HUES64 (cell line): ENCODE measurements around the gene ALCAM.
"Not testable (repeated sequence)": the region's sequence is repeated elsewhere in the genome, so short reads cannot be mapped to it uniquely, and the experiment has no call there.

Source experiments
- H3K27ac ChIP-seq: 2 replicates; pipeline ENCODE4 v1.7.0; 2013; ENCODE audit warnings: low read depth, low read length, inconsistent platforms
- H3K27me3 ChIP-seq: 2 replicates; pipeline ENCODE4 v1.6.1; 2013; ENCODE audit warnings: mild to moderate bottlenecking, low read length; ENCODE audit not compliant: insufficient read depth
- H3K36me3 ChIP-seq: 2 replicates; pipeline ENCODE4 v1.6.1; 2013; ENCODE audit warnings: mild to moderate bottlenecking, low read length; ENCODE audit not compliant: insufficient read depth
- H3K4me1 ChIP-seq: 2 replicates; pipeline ENCODE4 v1.6.1; 2013; ENCODE audit warnings: mild to moderate bottlenecking, low read length, moderate library complexity; ENCODE audit not compliant: insufficient read depth
- H3K4me3 ChIP-seq: 2 replicates; pipeline ENCODE4 v1.5.1; 2013; ENCODE audit warnings: mild to moderate bottlenecking, low read length, moderate library complexity
- H3K9ac ChIP-seq: 2 replicates; pipeline ENCODE4 v1.6.1; 2013; ENCODE audit warnings: mild to moderate bottlenecking, low read depth, low read length
- H3K9me3 ChIP-seq: 2 replicates; pipeline ENCODE4 v1.6.1; 2013; ENCODE audit warnings: low read depth, low read length; ENCODE audit not compliant: insufficient read depth
- WGBS: fragments of 150-250, 120-280 bp; methylation state at CpG from one replicate; pipeline ENCODE4 v1.1.7; 2013; ENCODE audit warnings: missing lambda C conversion rate; 5-methylcytosine and 5-hydroxymethylcytosine counted together

The ALCAM gene

DNA sequence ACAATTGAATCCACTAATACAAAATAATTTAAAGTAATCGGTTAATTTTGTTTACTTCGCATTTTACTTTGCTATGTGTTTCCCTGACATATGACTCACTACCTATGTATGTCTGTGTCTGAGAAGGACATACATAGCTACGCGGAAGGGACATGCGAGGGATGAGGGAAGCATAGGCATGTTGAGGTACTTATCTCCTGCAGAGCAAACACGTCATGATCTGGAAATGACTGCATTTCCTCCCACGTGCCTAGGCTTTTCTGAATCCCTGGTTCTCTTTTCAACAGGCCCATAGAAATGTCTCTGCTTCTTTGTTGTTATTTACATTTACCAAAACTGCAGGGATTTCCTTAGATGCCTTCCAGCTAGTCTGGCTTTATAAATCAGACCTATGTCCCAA, 27.5 kb downstream of the ALCAM start:
- H3K27me3 ChIP-seq = no peaks in the 10 kb centered on the region
- H3K27ac ChIP-seq = peak overlapping the region; percentile 14
- H3K4me1 ChIP-seq = peaks cover 20% of the 10 kb centered on the region
- H3K4me3 ChIP-seq = no peak overlapping the region
- H3K9ac ChIP-seq = no peak overlapping the region
- 0 out of 2 replicates have a peak, but pooled peaks cover 2% of the 10 kb centered on the region for H3K36me3 ChIP-seq
- WGBS = 78% methylated on average over 7 of the region's 7 CpGs
- peaks cover 12% of the 10 kb centered on the region; the same call in 1 of the 2 replicates for H3K9me3 ChIP-seq

- H3K36me3 ChIP-seq = peaks cover 4% of the 10 kb centered on the region; the same call in 1 of the 2 replicates
- H3K4me1 ChIP-seq = peaks cover 26% of the 10 kb centered on the region
- H3K27me3 ChIP-seq = no peaks in the 10 kb centered on the region
- no peak overlapping the region for H3K9ac ChIP-seq
- H3K9me3 ChIP-seq = no peaks in the 10 kb centered on the region; the same call in 1 of the 2 replicates
- 84% methylated on average over 1 of the region's 1 CpG for WGBS
- no peak overlapping the region for H3K27ac ChIP-seq
- no peak overlapping the region for H3K4me3 ChIP-seq
These were observed 31.3 kb downstream of the ALCAM start for GRCh38 chr3:105397974-105398373.

DNA sequence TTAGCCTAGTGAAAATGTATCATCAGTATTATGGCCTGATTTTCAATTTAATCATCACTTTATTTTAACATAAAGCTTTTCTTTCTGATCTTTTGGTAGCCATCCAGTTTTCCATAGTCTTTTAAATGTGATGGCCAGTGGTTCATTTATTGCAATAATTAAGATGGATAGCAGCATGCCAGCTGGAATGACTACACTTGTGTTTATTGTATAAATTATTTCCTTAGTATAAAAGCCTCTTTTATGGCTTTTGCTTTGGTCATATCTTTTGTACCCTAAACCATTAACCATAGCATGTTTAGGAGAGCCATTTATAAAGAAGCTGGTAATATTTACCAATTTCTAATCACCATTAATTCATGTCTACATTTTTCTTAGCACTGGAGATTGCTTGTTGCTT, 31.7 kb downstream of the ALCAM start:
- Histone ChIP-seq H3K4me1 (peaks cover 24% of the 10 kb centered on the region), H3K4me3 (no peak overlapping the region), H3K27ac (peak overlapping the region; percentile 15; the same call in 1 of the 2 replicates), H3K36me3 (peaks cover 9% of the 10 kb centered on the region; the same call in 1 of the 2 replicates), H3K9me3 (peaks cover 4% of the 10 kb centered on the region; the same call in 1 of the 2 replicates), H3K9ac (no peak overlapping the region), H3K27me3 (no peaks in the 10 kb centered on the region)

- Histone ChIP-seq H3K9me3 (peaks cover 6% of the 10 kb centered on the region; the same call in 1 of the 2 replicates), H3K36me3 (peaks cover 13% of the 10 kb centered on the region; the same call in 1 of the 2 replicates), H3K27me3 (no peaks in the 10 kb centered on the region), H3K27ac (peak overlapping the region; percentile 15; the same call in 1 of the 2 replicates), H3K9ac (no peak overlapping the region), H3K4me3 (no peak overlapping the region), H3K4me1 (peaks cover 18% of the 10 kb centered on the region)
- WGBS = 93% methylated on average over 1 of the region's 1 CpG
These were observed 32.4 kb downstream of the ALCAM start for GRCh38 chr3:105399062-105399461.

- Histone ChIP-seq H3K9ac (no peak overlapping the region), H3K27me3 (no peaks in the 10 kb centered on the region), H3K4me1 (peaks cover 12% of the 10 kb centered on the region), H3K36me3 (peaks cover 13% of the 10 kb centered on the region; the same call in 1 of the 2 replicates), H3K4me3 (no peak overlapping the region), H3K27ac (no peak overlapping the region), H3K9me3 (peaks cover 6% of the 10 kb centered on the region; the same call in 1 of the 2 replicates)
- 93% methylated on average over 1 of the region's 1 CpG for WGBS
These were observed 32.9 kb downstream of the ALCAM start for GRCh38 chr3:105399611-105400010.

GRCh38 chr3:105401254-105401653, 34.5 kb downstream of the ALCAM start:
- H3K27ac ChIP-seq = no peak overlapping the region

GRCh38 chr3:105401691-105402149, 35.0 kb downstream of the ALCAM start:
- no peaks in the 10 kb centered on the region for H3K27me3 ChIP-seq
- 93% methylated on average over 1 of the region's 2 CpGs for WGBS
- H3K9ac ChIP-seq = no peak overlapping the region; the same call in 1 of the 2 replicates
- H3K4me3 ChIP-seq = no peak overlapping the region
- peak overlapping the region; percentile 44; the same call in 1 of the 2 replicates for H3K27ac ChIP-seq
- H3K4me1 ChIP-seq = peaks cover 12% of the 10 kb centered on the region; the same call in 1 of the 2 replicates
- H3K9me3 ChIP-seq = peaks cover 6% of the 10 kb centered on the region; the same call in 1 of the 2 replicates
- H3K36me3 ChIP-seq = peaks cover 13% of the 10 kb centered on the region; the same call in 1 of the 2 replicates

More at GRCh38 chr3:105401254-105401653, 34.5 kb downstream of the ALCAM start:
- Histone ChIP-seq H3K9me3 (peaks cover 6% of the 10 kb centered on the region; the same call in 1 of the 2 replicates), H3K36me3 (peaks cover 13% of the 10 kb centered on the region; the same call in 1 of the 2 replicates), H3K4me3 (no peak overlapping the region), H3K4me1 (peaks cover 12% of the 10 kb centered on the region; the same call in 1 of the 2 replicates), H3K9ac (no peak overlapping the region), H3K27me3 (no peaks in the 10 kb centered on the region)
- 99% methylated on average over 4 of the region's 4 CpGs for WGBS

DNA sequence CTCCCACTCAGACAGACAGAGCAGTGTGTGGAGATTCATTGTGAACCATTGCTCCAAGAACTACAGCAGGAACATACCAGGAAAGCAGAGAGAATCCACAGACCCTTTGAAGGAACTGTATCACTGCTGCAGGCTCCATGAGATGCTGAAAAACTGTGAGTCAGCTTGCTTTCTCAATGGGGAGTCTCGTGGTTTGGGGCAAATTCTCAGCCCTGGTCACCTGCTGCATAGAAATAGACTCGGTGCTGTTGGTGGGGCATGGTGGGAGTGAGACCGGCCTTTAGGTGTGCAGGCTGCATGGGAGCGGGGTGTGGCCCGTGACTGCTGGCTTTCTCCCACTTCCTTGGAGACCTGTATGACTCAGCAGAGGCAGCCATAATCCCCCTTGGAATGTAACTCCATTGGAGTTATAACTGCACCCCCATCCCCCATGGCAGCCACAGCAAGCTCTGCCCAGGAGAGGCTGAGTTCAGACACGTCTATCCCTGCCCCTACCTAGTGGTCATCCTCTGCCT, 35.6 kb downstream of the ALCAM start:
- WGBS = 88% methylated on average over 6 of the region's 6 CpGs
- Histone ChIP-seq H3K27me3 (no peaks in the 10 kb centered on the region), H3K27ac (peak overlapping the region; percentile 44), H3K9ac (no peak overlapping the region; the same call in 1 of the 2 replicates), H3K36me3 (peaks cover 13% of the 10 kb centered on the region; the same call in 1 of the 2 replicates), H3K9me3 (peaks cover 6% of the 10 kb centered on the region; the same call in 1 of the 2 replicates), H3K4me3 (no peak overlapping the region), H3K4me1 (peaks cover 12% of the 10 kb centered on the region; the same call in 1 of the 2 replicates)

DNA sequence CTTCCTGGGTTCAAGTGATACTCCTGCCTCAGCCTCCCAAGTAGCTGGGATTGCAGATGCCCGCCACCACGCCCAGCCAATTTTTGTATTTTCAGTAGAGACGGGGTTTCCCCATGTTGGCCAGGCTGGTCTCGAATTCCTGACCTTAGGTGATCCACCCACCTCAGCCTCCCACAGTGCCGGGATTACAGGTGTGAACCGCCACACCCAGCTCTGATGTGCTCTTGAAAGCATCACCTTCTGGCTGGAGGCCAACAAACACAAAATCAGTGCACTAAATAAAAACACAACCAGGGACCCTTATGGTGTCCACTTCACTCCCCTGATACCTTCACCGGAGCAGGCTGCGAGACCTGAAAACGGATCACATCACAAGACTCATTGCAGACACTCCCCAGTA, 36.3 kb downstream of the ALCAM start:
- not testable (repeated sequence) for H3K9ac ChIP-seq, H3K27me3 ChIP-seq, H3K4me3 ChIP-seq, H3K27ac ChIP-seq, H3K9me3 ChIP-seq
- Histone ChIP-seq H3K4me1 (peaks cover 12% of the 10 kb centered on the region; the same call in 1 of the 2 replicates), H3K36me3 (peaks cover 13% of the 10 kb centered on the region; the same call in 1 of the 2 replicates)
- WGBS = 98% methylated on average over 9 of the region's 9 CpGs

DNA sequence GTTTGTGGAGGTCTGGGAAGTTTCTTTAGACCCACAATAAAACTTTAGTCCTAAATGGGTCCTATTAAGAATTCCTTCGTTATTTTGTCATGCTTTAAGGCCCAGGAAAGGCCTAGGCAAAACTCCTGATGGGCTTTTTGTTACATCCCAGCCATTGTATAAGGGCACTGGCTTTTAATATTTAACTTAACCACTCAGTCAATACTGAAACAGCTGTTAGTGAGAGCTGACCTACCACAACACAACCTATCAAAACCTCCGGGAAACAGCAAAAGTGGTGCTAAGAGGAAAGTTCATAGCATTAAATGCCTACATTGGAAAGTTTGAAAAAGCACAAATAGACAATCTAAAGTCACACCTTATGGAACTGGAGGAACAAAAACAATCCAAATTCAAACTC, 39.6 kb downstream of the ALCAM start:
- H3K27ac ChIP-seq = no peak overlapping the region
- 90% methylated on average over 2 of the region's 2 CpGs for WGBS
- no peak overlapping the region for H3K9ac ChIP-seq
- no peaks in the 10 kb centered on the region for H3K27me3 ChIP-seq
- peaks cover 6% of the 10 kb centered on the region; the same call in 1 of the 2 replicates for H3K4me1 ChIP-seq
- H3K4me3 ChIP-seq = no peak overlapping the region
- peaks cover 6% of the 10 kb centered on the region; the same call in 1 of the 2 replicates for H3K9me3 ChIP-seq
- H3K36me3 ChIP-seq = peaks cover 13% of the 10 kb centered on the region; the same call in 1 of the 2 replicates

- no peak overlapping the region for H3K27ac ChIP-seq
- WGBS = 100% methylated on average over 1 of the region's 2 CpGs
- H3K4me3 ChIP-seq = no peak overlapping the region
- no peaks in the 10 kb centered on the region for H3K4me1 ChIP-seq
- no peaks in the 10 kb centered on the region for H3K27me3 ChIP-seq
- H3K9me3 ChIP-seq = no peaks in the 10 kb centered on the region
- no peak overlapping the region for H3K9ac ChIP-seq
- no peaks in the 10 kb centered on the region for H3K36me3 ChIP-seq
These were observed 42.7 kb downstream of the ALCAM start for GRCh38 chr3:105409364-105409763.
